ENCODE results near the gene NLRC3.

Gene NLRC3

GRCh38 chr16:3607161-3607560 lies 30.0 kb upstream of the NLRC3 start:
- no peak for TF ChIP-seq CTCF (IDR thresholded peaks at IDR 0.05; ENCODE audit: borderline replicate concordance, insufficient read depth, low read depth, low read length)
- no peak overlapping the region for H3K4me3 ChIP-seq (ENCODE audit: low read depth, low read length)

GRCh38 chr16:3606441-3606840 lies 29.2 kb upstream of the NLRC3 start:
- H3K4me3 ChIP-seq (ENCODE audit: low read depth, low read length) = no peak overlapping the region
- TF ChIP-seq CTCF (IDR thresholded peaks at IDR 0.05; ENCODE audit: borderline replicate concordance, insufficient read depth, low read depth, low read length) = no peak

- no peak overlapping the region for H3K4me3 ChIP-seq (ENCODE audit: low read depth, low read length)
- no peak for TF ChIP-seq CTCF (IDR thresholded peaks at IDR 0.05; ENCODE audit: borderline replicate concordance, insufficient read depth, low read depth, low read length)
Observed at GRCh38 chr16:3602320-3602653, 25.1 kb upstream of the NLRC3 start.

- no peak overlapping the region for H3K4me3 ChIP-seq (ENCODE audit: low read depth, low read length)
- no peak for TF ChIP-seq CTCF (IDR thresholded peaks at IDR 0.05; ENCODE audit: borderline replicate concordance, insufficient read depth, low read depth, low read length)
Observed at GRCh38 chr16:3601614-3602319, 24.6 kb upstream of the NLRC3 start.

GRCh38 chr16:3599922-3600321 lies 22.7 kb upstream of the NLRC3 start:
- no peak for TF ChIP-seq CTCF (IDR thresholded peaks at IDR 0.05; ENCODE audit: borderline replicate concordance, insufficient read depth, low read depth, low read length)
- no peak overlapping the region for H3K4me3 ChIP-seq (ENCODE audit: low read depth, low read length)

GRCh38 chr16:3599121-3599520 lies 21.9 kb upstream of the NLRC3 start:
- H3K4me3 ChIP-seq (ENCODE audit: low read depth, low read length) = no peak overlapping the region
- TF ChIP-seq CTCF (IDR thresholded peaks at IDR 0.05; ENCODE audit: borderline replicate concordance, insufficient read depth, low read depth, low read length) = no peak

- H3K4me3 ChIP-seq (ENCODE audit: low read depth, low read length) = no peak overlapping the region
- TF ChIP-seq CTCF (IDR thresholded peaks at IDR 0.05; ENCODE audit: borderline replicate concordance, insufficient read depth, low read depth, low read length) = no peak
Observed at GRCh38 chr16:3598236-3598635, 21.0 kb upstream of the NLRC3 start.

Data from GM12875 (cell line).